DOHH2 (cell line): ENCODE results near the gene LPAR2.

Source experiments
- H3F3A ChIP-seq: fragments of 200-600 bp; sonication (generic), shearing (Covaris generic); 2 replicates; pipeline ENCODE4 v1.6.0; 2016; ENCODE audit warnings: antibody characterized with exemption, mild to moderate bottlenecking; ENCODE audit not compliant: control insufficient read depth, insufficient read depth
- H3K27ac ChIP-seq: fragments of 200-600 bp; sonication (generic); 2 replicates; pipeline ENCODE4 v1.5.1; 2014; ENCODE audit warnings: low read depth, mild to moderate bottlenecking, low read length, moderate library complexity
- H3K27me3 ChIP-seq: fragments of 200-600 bp; sonication (generic); 2 replicates; pipeline ENCODE4 v1.6.1; 2014; ENCODE audit warnings: mild to moderate bottlenecking, low read length, mixed read lengths; ENCODE audit not compliant: control insufficient read depth
- H3K36me3 ChIP-seq: fragments of 200-600 bp; sonication (generic); 2 replicates; pipeline ENCODE4 v1.6.1; 2014; ENCODE audit warnings: mild to moderate bottlenecking, low read length, moderate library complexity, mixed read lengths; ENCODE audit not compliant: control insufficient read depth
- H3K4me1 ChIP-seq: fragments of 200-600 bp; sonication (generic); 2 replicates; pipeline ENCODE4 v1.6.1; 2014; ENCODE audit warnings: mild to moderate bottlenecking, low read length, mixed read lengths; ENCODE audit not compliant: control insufficient read depth
- H3K4me2 ChIP-seq: fragments of 200-600 bp; sonication (generic); 2 replicates; pipeline ENCODE4 v1.6.0; 2014; ENCODE audit warnings: mild to moderate bottlenecking, low read length, moderate library complexity
- H3K4me3 ChIP-seq: fragments of 200-600 bp; sonication (generic); 2 replicates; pipeline ENCODE4 v1.5.1; 2014; ENCODE audit warnings: mild to moderate bottlenecking, low read length, mixed read lengths
- H3K79me2 ChIP-seq: fragments of 200-600 bp; sonication (generic); 2 replicates; pipeline ENCODE4 v1.6.1; 2014; ENCODE audit warnings: mild to moderate bottlenecking, low read length, mixed read lengths; ENCODE audit not compliant: control insufficient read depth
- H3K9me2 ChIP-seq: fragments of 200-600 bp; sonication (generic); replicated peaks from 2 replicates; pipeline ENCODE4 v1.6.1; 2014; ENCODE audit warnings: mild to moderate bottlenecking, low read length, mixed read lengths; ENCODE audit not compliant: control insufficient read depth
- H3K9me3 ChIP-seq: fragments of 200-600 bp; sonication (generic); 2 replicates; pipeline ENCODE4 v1.6.1; 2014; ENCODE audit warnings: antibody characterized with exemption, low read length, mixed read lengths; ENCODE audit not compliant: control insufficient read depth, insufficient read depth
- H4K20me1 ChIP-seq: fragments of 200-600 bp; sonication (generic); 2 replicates; pipeline ENCODE4 v1.6.0; 2014; ENCODE audit warnings: low read depth, mild to moderate bottlenecking, antibody characterized with exemption, low read length, moderate library complexity; ENCODE audit not compliant: control insufficient read depth, insufficient read depth
- EZH2phosphoT487 ChIP-seq: fragments of 200-600 bp; sonication (generic); IDR thresholded peaks from 2 replicates; pipeline ENCODE4 v1.6.1; 2017; ENCODE audit warnings: borderline replicate concordance, mild to moderate bottlenecking, antibody characterized with exemption, low read length, moderate library complexity, mixed read lengths
- TF ChIP-seq, protein P1 (sequence below): fragments of 200-600 bp; sonication (generic); IDR thresholded peaks from one replicate; pipeline ENCODE4 v1.5.1; 2014; ENCODE audit warnings: antibody characterized with exemption, mild to moderate bottlenecking, low read depth, low read length; ENCODE audit not compliant: poor library complexity, severe bottlenecking

Gene LPAR2

DNA sequence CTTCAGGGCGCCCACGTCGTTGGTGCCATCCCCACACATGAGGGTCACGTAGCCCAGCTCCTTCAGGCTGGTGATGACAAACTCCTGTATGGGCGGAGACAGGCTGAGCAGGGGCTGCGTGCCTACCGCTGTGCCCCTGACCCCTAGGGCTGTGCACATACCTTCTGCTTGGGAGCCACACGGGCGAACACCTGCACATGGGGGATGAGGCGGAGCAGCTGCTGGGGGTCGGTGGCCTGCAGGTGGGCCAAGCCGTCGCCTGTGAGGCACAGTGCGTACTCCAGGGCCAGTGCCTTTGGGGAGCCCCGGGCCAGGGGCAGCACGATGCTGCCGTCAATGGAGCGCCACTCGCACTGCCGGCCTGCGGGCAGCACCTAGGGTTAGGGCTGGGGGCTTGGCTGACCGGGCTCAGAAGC, 21.6 kb upstream of the LPAR2 start:
- no peak for TF ChIP-seq EZH2phosphoT487
- TF ChIP-seq, protein P1, sequence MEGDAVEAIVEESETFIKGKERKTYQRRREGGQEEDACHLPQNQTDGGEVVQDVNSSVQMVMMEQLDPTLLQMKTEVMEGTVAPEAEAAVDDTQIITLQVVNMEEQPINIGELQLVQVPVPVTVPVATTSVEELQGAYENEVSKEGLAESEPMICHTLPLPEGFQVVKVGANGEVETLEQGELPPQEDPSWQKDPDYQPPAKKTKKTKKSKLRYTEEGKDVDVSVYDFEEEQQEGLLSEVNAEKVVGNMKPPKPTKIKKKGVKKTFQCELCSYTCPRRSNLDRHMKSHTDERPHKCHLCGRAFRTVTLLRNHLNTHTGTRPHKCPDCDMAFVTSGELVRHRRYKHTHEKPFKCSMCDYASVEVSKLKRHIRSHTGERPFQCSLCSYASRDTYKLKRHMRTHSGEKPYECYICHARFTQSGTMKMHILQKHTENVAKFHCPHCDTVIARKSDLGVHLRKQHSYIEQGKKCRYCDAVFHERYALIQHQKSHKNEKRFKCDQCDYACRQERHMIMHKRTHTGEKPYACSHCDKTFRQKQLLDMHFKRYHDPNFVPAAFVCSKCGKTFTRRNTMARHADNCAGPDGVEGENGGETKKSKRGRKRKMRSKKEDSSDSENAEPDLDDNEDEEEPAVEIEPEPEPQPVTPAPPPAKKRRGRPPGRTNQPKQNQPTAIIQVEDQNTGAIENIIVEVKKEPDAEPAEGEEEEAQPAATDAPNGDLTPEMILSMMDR = no peak
- Histone ChIP-seq H4K20me1 (no peaks in the 10 kb centered on the region), H3K4me2 (no peak overlapping the region), H3K9me3 (no peaks in the 10 kb centered on the region), H3K9me2 (no peaks in the 10 kb centered on the region), H3K27me3 (no peaks in the 10 kb centered on the region), H3K4me3 (no peak overlapping the region), H3K27ac (no peak overlapping the region), H3K4me1 (peaks cover 3% of the 10 kb centered on the region; the same call in 1 of the 2 replicates), H3K36me3 (peaks cover 90% of the 10 kb centered on the region), H3K79me2 (no peaks in the 10 kb centered on the region), H3F3A (peaks cover 4% of the 10 kb centered on the region; the same call in 1 of the 2 replicates)

DNA sequence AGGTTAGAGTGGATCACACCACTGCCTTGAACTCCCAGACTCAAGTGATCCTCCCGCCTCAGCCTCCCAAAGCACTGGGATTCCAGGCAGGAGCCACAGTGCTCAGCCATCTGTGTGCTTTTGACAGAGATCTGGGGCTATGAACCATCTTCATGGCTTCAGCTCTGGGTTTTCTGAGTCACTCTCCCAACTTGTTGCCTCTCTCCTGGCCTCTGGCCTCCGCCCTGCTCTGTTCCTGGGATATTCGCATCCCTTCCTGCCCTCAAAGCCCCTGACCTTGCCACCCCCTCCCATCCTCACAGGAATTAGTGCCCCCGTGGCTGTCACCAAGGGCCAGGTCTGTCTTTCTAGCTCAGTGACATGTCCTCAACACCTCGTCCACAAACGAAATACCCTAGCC, 21.1 kb upstream of the LPAR2 start:
- TF ChIP-seq, protein P1 = no peak
- no peak for TF ChIP-seq EZH2phosphoT487

DNA sequence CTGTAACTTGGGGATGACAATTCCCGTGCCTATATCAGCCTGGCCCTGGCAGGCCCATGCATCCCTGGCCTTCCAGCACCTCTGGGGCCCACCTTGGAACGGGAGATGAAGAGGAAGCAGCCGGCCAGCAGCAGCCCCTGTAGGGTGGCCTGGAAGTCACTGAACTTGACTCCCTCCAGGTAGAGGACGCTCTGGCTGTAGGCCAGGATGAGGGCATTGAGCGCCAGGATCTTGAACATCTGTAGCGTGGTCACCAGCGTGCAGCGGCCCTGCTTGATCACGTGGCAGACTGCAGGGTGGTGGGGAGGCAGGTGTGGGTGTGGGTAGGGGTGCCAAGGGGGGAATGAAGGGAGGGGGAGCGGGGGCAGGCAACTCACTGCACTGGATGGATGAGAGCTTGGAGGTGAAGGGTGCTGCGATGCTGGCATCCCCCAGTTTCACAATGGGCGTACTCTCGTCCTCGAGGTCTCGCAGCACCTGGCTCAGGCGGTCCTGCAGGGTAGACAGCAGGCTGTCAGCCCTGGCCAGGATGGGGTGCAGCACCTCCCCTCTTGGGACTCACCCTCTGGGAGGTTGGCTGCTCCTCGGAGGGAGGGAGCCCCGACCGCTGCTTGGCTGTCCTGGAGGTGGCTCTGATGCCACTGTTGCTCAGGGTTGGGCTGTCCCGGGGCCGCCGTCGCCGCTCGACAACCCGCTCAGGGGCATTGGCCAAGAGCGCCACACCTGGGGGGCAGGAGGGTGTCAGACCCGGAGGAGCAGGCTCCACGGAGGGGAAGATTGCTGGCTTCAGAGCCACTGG, 19.2 kb upstream of the LPAR2 start:
- H3K27me3 ChIP-seq = no peaks in the 10 kb centered on the region
- H3K36me3 ChIP-seq = peaks cover 74% of the 10 kb centered on the region
- peaks cover 11% of the 10 kb centered on the region for H3F3A ChIP-seq
- H3K4me1 ChIP-seq = peaks cover 16% of the 10 kb centered on the region
- H3K9me3 ChIP-seq = no peaks in the 10 kb centered on the region
- TF ChIP-seq, protein P1 = no peak
- no peak for TF ChIP-seq EZH2phosphoT487
- H3K4me3 ChIP-seq = no peak overlapping the region
- no peaks in the 10 kb centered on the region for H4K20me1 ChIP-seq
- peaks cover 11% of the 10 kb centered on the region for H3K79me2 ChIP-seq
- no peak overlapping the region for H3K4me2 ChIP-seq
- H3K9me2 ChIP-seq = no peaks in the 10 kb centered on the region
- no peak overlapping the region for H3K27ac ChIP-seq

More for the DNA sequence above, 21.1 kb upstream of the LPAR2 start:
- no peak overlapping the region for H3K4me3 ChIP-seq
- H3K79me2 ChIP-seq = no peaks in the 10 kb centered on the region
- no peaks in the 10 kb centered on the region for H4K20me1 ChIP-seq
- H3F3A ChIP-seq = peaks cover 6% of the 10 kb centered on the region
- no peaks in the 10 kb centered on the region for H3K9me3 ChIP-seq
- no peaks in the 10 kb centered on the region for H3K9me2 ChIP-seq
- H3K27me3 ChIP-seq = no peaks in the 10 kb centered on the region
- H3K4me2 ChIP-seq = no peak overlapping the region
- H3K27ac ChIP-seq = no peak overlapping the region
- H3K36me3 ChIP-seq = peaks cover 90% of the 10 kb centered on the region
- H3K4me1 ChIP-seq = peaks cover 7% of the 10 kb centered on the region
